ENCODE results near the gene AP1G1.

Gene AP1G1

DNA sequence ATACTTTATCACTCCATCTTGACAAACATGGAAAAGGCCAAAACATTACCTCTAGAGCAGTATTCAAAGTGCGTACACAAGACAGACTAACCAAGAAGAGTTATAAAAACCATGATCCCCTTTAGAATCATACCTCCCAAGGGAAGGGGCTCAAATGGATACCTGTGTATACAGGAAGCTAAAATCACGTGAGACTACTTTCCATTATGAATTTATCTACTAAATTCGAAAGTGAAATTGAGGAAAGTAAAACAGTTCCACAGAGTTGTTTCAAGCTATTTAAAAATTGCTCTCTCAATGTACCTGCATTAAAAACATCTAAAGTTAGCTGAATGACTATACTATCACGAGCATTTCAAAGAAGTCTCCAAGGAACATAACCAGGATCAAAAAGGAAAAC is 32.7 kb downstream of the AP1G1 start:
- H3K36me3 ChIP-seq (ENCODE audit: insufficient read depth, insufficient read length, low read length) = peaks cover 40% of the 10 kb centered on the region
- no peak for TF ChIP-seq SUZ12 (IDR thresholded peaks at IDR 0.05; ENCODE audit: extremely low read depth, insufficient read depth, insufficient read length)
- TF ChIP-seq YY1 (IDR thresholded peaks at IDR 0.05; ENCODE audit: insufficient read depth, insufficient read length) = no peak
- no peak for TF ChIP-seq ZNF274 (IDR thresholded peaks at IDR 0.05; ENCODE audit: low read depth, low read length)

DNA sequence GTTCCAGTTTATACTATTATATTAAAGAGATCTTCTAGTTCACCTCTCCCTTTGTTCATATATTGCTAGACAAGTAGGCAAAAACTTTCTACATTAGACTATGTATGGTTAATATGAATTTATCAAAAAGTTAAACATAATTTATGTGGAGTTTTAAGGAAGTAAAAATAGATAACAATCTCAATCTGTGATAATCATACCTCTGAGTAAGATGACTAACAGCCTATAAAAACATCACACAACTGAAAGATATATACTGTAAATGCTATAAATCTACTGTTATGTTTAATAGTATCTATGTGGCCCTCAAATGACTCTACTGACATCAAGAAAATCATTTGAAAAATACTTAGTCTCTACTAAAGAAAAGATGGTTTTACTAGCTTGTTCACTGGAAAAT is 37.1 kb downstream of the AP1G1 start:
- H3K9me3 ChIP-seq (ENCODE audit: insufficient read depth, low read length) = no peaks in the 10 kb centered on the region
- no peaks in the 10 kb centered on the region for H3K27me3 ChIP-seq (ENCODE audit: insufficient read depth, insufficient read length)
- H3K4me1 ChIP-seq (ENCODE audit: insufficient read depth, insufficient read length) = no peaks in the 10 kb centered on the region
- DNase-seq (ENCODE audit: low read depth, low spot score) = no peak
- H3K4me3 ChIP-seq (ENCODE audit: insufficient read length, low read depth) = no peak overlapping the region
- no peak for TF ChIP-seq SUZ12 (IDR thresholded peaks at IDR 0.05; ENCODE audit: extremely low read depth, insufficient read depth, insufficient read length)
- no peak for TF ChIP-seq YY1 (IDR thresholded peaks at IDR 0.05; ENCODE audit: insufficient read depth, insufficient read length)
- TF ChIP-seq ZNF274 (IDR thresholded peaks at IDR 0.05; ENCODE audit: low read depth, low read length) = no peak
- H3K36me3 ChIP-seq (ENCODE audit: insufficient read depth, insufficient read length, low read length) = peaks cover 45% of the 10 kb centered on the region
- H3K9ac ChIP-seq (ENCODE audit: insufficient read length, low read depth) = no peak overlapping the region

More for the DNA sequence above, 32.7 kb downstream of the AP1G1 start:
- H3K9ac ChIP-seq (ENCODE audit: insufficient read length, low read depth) = no peak overlapping the region
- no peak for DNase-seq (ENCODE audit: low read depth, low spot score)
- H3K27me3 ChIP-seq (ENCODE audit: insufficient read depth, insufficient read length) = no peaks in the 10 kb centered on the region
- H3K4me1 ChIP-seq (ENCODE audit: insufficient read depth, insufficient read length) = no peaks in the 10 kb centered on the region
- no peak overlapping the region for H3K4me3 ChIP-seq (ENCODE audit: insufficient read length, low read depth)
- no peaks in the 10 kb centered on the region for H3K9me3 ChIP-seq (ENCODE audit: insufficient read depth, low read length)

DNA sequence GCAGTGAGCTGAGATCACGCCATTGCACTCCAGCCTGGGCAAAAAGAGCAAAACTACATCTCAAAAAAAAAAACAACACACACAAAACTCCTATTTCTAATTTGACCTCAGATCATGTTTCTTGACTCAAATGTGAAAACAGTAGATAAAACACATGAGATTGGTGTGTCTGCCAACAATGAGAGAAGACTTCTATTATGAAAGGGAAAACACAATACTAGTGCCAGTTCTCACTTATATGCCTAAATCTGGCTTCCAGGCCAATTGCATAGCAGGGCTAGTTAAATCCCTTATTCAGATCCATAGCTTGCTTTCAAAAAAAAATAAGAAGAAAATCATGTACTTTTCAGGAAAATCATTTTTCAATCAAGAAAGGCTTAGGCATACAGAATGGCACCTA is 39.4 kb downstream of the AP1G1 start:
- no peaks in the 10 kb centered on the region for H3K4me1 ChIP-seq (ENCODE audit: insufficient read depth, insufficient read length)
- DNase-seq (ENCODE audit: low read depth, low spot score) = no peak
- H3K9me3 ChIP-seq (ENCODE audit: insufficient read depth, low read length) = no peaks in the 10 kb centered on the region
- TF ChIP-seq SUZ12 (IDR thresholded peaks at IDR 0.05; ENCODE audit: extremely low read depth, insufficient read depth, insufficient read length) (no peak), YY1 (IDR thresholded peaks at IDR 0.05; ENCODE audit: insufficient read depth, insufficient read length) (no peak), ZNF274 (IDR thresholded peaks at IDR 0.05; ENCODE audit: low read depth, low read length) (no peak)
- no peak overlapping the region for H3K9ac ChIP-seq (ENCODE audit: insufficient read length, low read depth)
- no peaks in the 10 kb centered on the region for H3K27me3 ChIP-seq (ENCODE audit: insufficient read depth, insufficient read length)
- peaks cover 54% of the 10 kb centered on the region for H3K36me3 ChIP-seq (ENCODE audit: insufficient read depth, insufficient read length, low read length)
- H3K4me3 ChIP-seq (ENCODE audit: insufficient read length, low read depth) = no peak overlapping the region

DNA sequence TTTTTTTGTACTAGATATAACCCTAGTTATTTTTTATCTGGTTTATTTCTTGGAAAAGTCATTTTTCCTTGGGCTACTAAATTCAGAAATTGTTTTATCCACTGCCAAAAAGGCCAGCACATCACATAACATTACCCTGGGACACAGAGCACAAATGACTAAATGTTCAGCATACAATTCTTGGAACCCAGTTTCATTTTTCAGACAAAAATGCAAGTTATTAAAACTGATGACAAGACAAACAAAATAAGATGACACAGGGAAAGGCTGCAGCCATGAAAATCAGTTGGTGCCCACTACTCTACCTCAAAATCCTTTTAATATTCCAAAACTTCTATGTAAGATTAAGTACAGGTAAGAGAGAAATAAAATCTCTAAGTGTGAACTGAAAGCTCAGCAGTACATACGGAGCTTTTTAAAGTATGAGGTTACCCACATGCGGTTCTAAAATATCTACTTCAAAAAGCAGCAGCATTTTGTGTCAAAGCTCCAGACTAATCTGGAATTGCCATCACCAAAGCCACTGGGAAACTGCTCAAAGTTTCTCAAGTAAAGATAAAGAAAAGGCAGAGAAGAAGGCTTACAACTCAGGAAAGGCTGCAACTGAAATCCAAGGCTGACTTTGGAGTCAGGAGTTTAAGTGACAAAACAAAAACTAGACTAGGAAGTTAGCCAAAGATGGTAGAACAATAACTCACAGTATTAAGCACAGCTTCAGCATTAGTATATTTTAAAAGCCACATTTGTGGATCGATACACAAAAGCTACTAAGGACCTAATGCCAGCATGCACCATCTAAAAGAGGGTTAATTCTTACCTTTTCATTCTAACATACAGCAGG is 41.4 kb downstream of the AP1G1 start:
- H3K4me3 ChIP-seq (ENCODE audit: insufficient read length, low read depth) = no peak overlapping the region
- DNase-seq (ENCODE audit: low read depth, low spot score) = no peak
- peaks cover 62% of the 10 kb centered on the region for H3K36me3 ChIP-seq (ENCODE audit: insufficient read depth, insufficient read length, low read length)
- H3K27me3 ChIP-seq (ENCODE audit: insufficient read depth, insufficient read length) = no peaks in the 10 kb centered on the region
- H3K4me1 ChIP-seq (ENCODE audit: insufficient read depth, insufficient read length) = no peaks in the 10 kb centered on the region
- no peak overlapping the region for H3K9ac ChIP-seq (ENCODE audit: insufficient read length, low read depth)
- no peak for TF ChIP-seq SUZ12 (IDR thresholded peaks at IDR 0.05; ENCODE audit: extremely low read depth, insufficient read depth, insufficient read length)
- TF ChIP-seq YY1 (IDR thresholded peaks at IDR 0.05; ENCODE audit: insufficient read depth, insufficient read length) = no peak
- TF ChIP-seq ZNF274 (IDR thresholded peaks at IDR 0.05; ENCODE audit: low read depth, low read length) = no peak
- H3K9me3 ChIP-seq (ENCODE audit: insufficient read depth, low read length) = no peaks in the 10 kb centered on the region

DNA sequence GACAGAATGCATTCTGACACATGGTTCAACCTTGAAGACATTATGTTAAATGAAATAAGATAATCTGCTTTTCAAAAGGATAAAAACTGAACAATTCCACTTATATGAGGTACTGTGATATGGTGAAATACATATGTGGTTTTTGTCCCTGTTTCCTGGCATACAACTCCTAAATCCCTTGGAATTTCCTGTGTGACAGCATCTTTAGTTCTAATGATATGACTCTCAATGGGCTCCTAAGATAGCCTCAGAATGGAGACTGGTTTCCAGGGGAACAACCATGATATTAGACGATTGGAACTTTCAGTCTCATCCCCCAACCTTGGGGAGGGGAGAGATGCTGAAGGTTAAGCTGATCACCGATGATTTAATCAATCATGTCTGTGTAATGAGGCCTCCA is 46.4 kb downstream of the AP1G1 start:
- H3K27me3 ChIP-seq (ENCODE audit: insufficient read depth, insufficient read length) = no peaks in the 10 kb centered on the region
- DNase-seq (ENCODE audit: low read depth, low spot score) = no peak
- no peaks in the 10 kb centered on the region for H3K9me3 ChIP-seq (ENCODE audit: insufficient read depth, low read length)
- H3K4me1 ChIP-seq (ENCODE audit: insufficient read depth, insufficient read length) = no peaks in the 10 kb centered on the region
- H3K36me3 ChIP-seq (ENCODE audit: insufficient read depth, insufficient read length, low read length) = peaks cover 76% of the 10 kb centered on the region
- no peak for TF ChIP-seq ZNF274 (IDR thresholded peaks at IDR 0.05; ENCODE audit: low read depth, low read length)
- TF ChIP-seq SUZ12 (IDR thresholded peaks at IDR 0.05; ENCODE audit: extremely low read depth, insufficient read depth, insufficient read length) = no peak
- no peak for TF ChIP-seq YY1 (IDR thresholded peaks at IDR 0.05; ENCODE audit: insufficient read depth, insufficient read length)
- H3K9ac ChIP-seq (ENCODE audit: insufficient read length, low read depth) = no peak overlapping the region
- no peak overlapping the region for H3K4me3 ChIP-seq (ENCODE audit: insufficient read length, low read depth)

DNA sequence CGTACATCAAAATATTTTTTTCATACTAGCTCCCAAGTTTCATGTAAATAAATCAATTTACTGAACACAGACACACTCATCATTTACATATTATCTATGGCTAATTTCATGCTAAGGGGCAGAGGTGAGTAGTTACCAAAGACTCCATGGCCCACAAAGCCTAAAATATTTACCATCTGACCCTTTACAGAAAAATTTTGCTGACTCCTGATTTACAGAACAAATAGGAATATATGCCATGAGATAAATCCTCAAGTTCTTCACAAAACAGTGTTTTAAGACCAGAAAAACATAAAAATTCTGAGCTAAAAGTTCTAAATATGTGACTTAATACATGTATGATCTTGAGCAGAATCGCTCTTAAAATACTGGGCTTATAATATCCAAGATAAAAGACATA is 47.5 kb downstream of the AP1G1 start:
- Histone ChIP-seq H3K27me3 (ENCODE audit: insufficient read depth, insufficient read length) (no peaks in the 10 kb centered on the region), H3K4me1 (ENCODE audit: insufficient read depth, insufficient read length) (no peaks in the 10 kb centered on the region), H3K36me3 (ENCODE audit: insufficient read depth, insufficient read length, low read length) (peaks cover 80% of the 10 kb centered on the region), H3K9me3 (ENCODE audit: insufficient read depth, low read length) (no peaks in the 10 kb centered on the region), H3K9ac (ENCODE audit: insufficient read length, low read depth) (no peak overlapping the region), H3K4me3 (ENCODE audit: insufficient read length, low read depth) (no peak overlapping the region)
- TF ChIP-seq SUZ12 (IDR thresholded peaks at IDR 0.05; ENCODE audit: extremely low read depth, insufficient read depth, insufficient read length) (no peak), YY1 (IDR thresholded peaks at IDR 0.05; ENCODE audit: insufficient read depth, insufficient read length) (no peak), ZNF274 (IDR thresholded peaks at IDR 0.05; ENCODE audit: low read depth, low read length) (no peak)
- DNase-seq (ENCODE audit: low read depth, low spot score) = no peak

DNA sequence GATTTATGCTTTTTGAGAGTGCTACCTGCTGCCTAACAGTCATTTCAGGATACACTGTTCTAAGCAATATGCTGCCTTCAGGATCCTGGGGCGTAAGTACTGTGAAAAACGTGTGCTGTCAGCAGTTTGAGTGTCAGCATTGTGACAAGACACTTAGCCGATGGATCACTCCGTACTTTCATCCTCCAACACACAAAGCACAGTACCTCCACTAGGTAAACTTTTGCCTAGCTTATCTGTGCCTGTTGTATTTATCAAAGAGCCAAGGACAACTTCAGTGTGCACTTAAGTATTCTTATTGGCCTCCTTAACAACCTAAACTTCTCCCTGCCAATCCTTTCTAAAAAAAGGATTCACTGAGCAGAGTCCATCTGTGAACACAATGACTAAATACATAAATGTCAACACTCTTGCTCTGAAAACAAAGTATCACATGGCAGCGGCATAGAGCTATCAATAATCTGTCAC is 50.3 kb downstream of the AP1G1 start:
- DNase-seq (ENCODE audit: low read depth, low spot score) = no peak
- Histone ChIP-seq H3K36me3 (ENCODE audit: insufficient read depth, insufficient read length, low read length) (peaks cover 80% of the 10 kb centered on the region), H3K9ac (ENCODE audit: insufficient read length, low read depth) (no peak overlapping the region)

More for the DNA sequence above, 50.3 kb downstream of the AP1G1 start:
- H3K4me1 ChIP-seq (ENCODE audit: insufficient read depth, insufficient read length) = no peaks in the 10 kb centered on the region
- no peaks in the 10 kb centered on the region for H3K9me3 ChIP-seq (ENCODE audit: insufficient read depth, low read length)
- H3K27me3 ChIP-seq (ENCODE audit: insufficient read depth, insufficient read length) = no peaks in the 10 kb centered on the region
- no peak overlapping the region for H3K4me3 ChIP-seq (ENCODE audit: insufficient read length, low read depth)
- TF ChIP-seq SUZ12 (IDR thresholded peaks at IDR 0.05; ENCODE audit: extremely low read depth, insufficient read depth, insufficient read length) (no peak), ZNF274 (IDR thresholded peaks at IDR 0.05; ENCODE audit: low read depth, low read length) (no peak), YY1 (IDR thresholded peaks at IDR 0.05; ENCODE audit: insufficient read depth, insufficient read length) (no peak)

Data from NT2/D1 (cell line).